ENCODE measurements around the gene GK2.

DNA sequence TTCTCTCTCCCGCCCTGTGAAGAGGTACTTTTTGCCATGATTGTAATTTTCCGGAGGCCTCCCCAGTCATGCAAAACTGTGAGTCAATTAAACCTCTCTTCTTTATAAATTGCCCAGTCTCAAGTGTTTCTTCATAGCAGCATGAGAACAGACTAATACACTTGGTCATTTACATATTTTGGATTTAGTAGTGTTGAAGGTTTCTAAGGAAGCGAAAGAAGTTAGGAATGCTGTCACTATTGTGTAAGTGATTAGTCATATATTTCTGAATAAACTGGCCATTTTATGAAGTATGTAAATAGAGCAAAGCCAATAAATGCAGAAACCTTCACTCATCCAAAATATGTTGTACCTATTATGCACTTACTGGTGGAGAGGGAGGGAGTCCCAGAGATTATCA, 34.4 kb upstream of the GK2 start:
- TF ChIP-seq ZNF264 (CRISPR knock-in tag; IDR thresholded peaks at IDR 0.05) = no peak
- TF ChIP-seq, protein P1, sequence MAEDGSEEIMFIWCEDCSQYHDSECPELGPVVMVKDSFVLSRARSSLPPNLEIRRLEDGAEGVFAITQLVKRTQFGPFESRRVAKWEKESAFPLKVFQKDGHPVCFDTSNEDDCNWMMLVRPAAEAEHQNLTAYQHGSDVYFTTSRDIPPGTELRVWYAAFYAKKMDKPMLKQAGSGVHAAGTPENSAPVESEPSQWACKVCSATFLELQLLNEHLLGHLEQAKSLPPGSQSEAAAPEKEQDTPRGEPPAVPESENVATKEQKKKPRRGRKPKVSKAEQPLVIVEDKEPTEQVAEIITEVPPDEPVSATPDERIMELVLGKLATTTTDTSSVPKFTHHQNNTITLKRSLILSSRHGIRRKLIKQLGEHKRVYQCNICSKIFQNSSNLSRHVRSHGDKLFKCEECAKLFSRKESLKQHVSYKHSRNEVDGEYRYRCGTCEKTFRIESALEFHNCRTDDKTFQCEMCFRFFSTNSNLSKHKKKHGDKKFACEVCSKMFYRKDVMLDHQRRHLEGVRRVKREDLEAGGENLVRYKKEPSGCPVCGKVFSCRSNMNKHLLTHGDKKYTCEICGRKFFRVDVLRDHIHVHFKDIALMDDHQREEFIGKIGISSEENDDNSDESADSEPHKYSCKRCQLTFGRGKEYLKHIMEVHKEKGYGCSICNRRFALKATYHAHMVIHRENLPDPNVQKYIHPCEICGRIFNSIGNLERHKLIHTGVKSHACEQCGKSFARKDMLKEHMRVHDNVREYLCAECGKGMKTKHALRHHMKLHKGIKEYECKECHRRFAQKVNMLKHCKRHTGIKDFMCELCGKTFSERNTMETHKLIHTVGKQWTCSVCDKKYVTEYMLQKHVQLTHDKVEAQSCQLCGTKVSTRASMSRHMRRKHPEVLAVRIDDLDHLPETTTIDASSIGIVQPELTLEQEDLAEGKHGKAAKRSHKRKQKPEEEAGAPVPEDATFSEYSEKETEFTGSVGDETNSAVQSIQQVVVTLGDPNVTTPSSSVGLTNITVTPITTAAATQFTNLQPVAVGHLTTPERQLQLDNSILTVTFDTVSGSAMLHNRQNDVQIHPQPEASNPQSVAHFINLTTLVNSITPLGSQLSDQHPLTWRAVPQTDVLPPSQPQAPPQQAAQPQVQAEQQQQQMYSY (CRISPR knock-in tag; IDR thresholded peaks at IDR 0.05) = no peak
- no peak for TF ChIP-seq MXI1 (IDR thresholded peaks at IDR 0.05; ENCODE audit: borderline replicate concordance, low read depth, low read length)
- TF ChIP-seq, protein P2, sequence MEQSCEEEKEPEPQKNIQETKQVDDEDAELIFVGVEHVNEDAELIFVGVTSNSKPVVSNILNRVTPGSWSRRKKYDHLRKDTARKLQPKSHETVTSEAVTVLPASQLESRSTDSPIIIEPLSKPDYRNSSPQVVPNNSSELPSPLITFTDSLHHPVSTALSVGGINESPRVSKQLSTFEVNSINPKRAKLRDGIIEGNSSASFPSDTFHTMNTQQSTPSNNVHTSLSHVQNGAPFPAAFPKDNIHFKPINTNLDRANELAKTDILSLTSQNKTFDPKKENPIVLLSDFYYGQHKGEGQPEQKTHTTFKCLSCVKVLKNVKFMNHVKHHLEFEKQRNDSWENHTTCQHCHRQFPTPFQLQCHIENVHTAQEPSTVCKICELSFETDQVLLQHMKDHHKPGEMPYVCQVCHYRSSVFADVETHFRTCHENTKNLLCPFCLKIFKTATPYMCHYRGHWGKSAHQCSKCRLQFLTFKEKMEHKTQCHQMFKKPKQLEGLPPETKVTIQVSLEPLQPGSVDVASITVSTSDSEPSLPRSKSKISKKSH (CRISPR knock-in tag; IDR thresholded peaks at IDR 0.05; ENCODE audit: borderline replicate concordance) = no peak
- no peak for TF ChIP-seq MTF2 (CRISPR knock-in tag; IDR thresholded peaks at IDR 0.05; ENCODE audit: borderline replicate concordance)
- TF ChIP-seq FOXK2 (IDR thresholded peaks at IDR 0.05) = no peak
- TF ChIP-seq, protein P3, sequence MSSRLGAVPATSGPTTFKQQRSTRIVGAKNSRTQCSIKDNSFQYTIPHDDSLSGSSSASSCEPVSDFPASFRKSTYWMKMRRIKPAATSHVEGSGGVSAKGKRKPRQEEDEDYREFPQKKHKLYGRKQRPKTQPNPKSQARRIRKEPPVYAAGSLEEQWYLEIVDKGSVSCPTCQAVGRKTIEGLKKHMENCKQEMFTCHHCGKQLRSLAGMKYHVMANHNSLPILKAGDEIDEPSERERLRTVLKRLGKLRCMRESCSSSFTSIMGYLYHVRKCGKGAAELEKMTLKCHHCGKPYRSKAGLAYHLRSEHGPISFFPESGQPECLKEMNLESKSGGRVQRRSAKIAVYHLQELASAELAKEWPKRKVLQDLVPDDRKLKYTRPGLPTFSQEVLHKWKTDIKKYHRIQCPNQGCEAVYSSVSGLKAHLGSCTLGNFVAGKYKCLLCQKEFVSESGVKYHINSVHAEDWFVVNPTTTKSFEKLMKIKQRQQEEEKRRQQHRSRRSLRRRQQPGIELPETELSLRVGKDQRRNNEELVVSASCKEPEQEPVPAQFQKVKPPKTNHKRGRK (CRISPR knock-in tag; IDR thresholded peaks at IDR 0.05) = no peak
- no peak for TF ChIP-seq ZC3H4 (CRISPR knock-in tag; IDR thresholded peaks at IDR 0.05; ENCODE audit: borderline replicate concordance)
- TF ChIP-seq TCF7L2 (IDR thresholded peaks at IDR 0.05; ENCODE audit: low read depth, low read length) = no peak
- no peak for TF ChIP-seq RAD21 (CRISPR knock-in tag; IDR thresholded peaks at IDR 0.05)
